Tibial nerve (tissue), 4 donors: ENCODE measurements around the gene NPAS1. TPM values are rescaled to one million over a fixed set of nuclear protein-coding genes. Genes with fewer than 3 reads are reported as not detected.

Experiments
- DNase-seq, 2 donors: peaks; one replicate each; pipeline ENCODE4 v3.0.0-alpha.2; 2019; ENCODE audit warnings: low spot score in 2 of 2
- H3K27ac ChIP-seq, 4 donors: fragments of 200-600 bp; sonication (generic) in 3 of 4; one replicate each; pipeline ENCODE4 v1.5.1; 2017 to 2019; ENCODE audit warnings: mild to moderate bottlenecking in 1 of 4
- H3K27me3 ChIP-seq, 2 donors: fragments of 200-600 bp; sonication (generic) in 1 of 2; one replicate each; pipeline versions ENCODE4 v1.5.1 to v1.6.0; 2017 to 2019
- H3K36me3 ChIP-seq, 3 donors: fragments of 200-600 bp; sonication (generic); one replicate each; pipeline ENCODE4 v1.5.1; 2018 to 2019
- H3K4me1 ChIP-seq, 4 donors: fragments of 200-600 bp; sonication (generic) in 3 of 4; one replicate each; pipeline ENCODE4 v1.5.1; 2017 to 2019
- H3K4me3 ChIP-seq, 4 donors: fragments of 200-600 bp; sonication (generic) in 3 of 4; one replicate each; pipeline ENCODE4 v1.5.1; 2017 to 2019; ENCODE audit warnings: mild to moderate bottlenecking in 1 of 4, moderate library complexity in 1 of 4
- H3K9me3 ChIP-seq, 4 donors: fragments of 200-600 bp; sonication (generic) in 3 of 4; one replicate each; pipeline ENCODE4 v1.5.1; 2017 to 2019
- CTCF ChIP-seq, 5 experiments: fragments of 200-600 bp in 3 of 5; fragments of 450-650 bp in 2 of 5; sonication (generic) in 3 of 5; IDR thresholded peaks; one replicate each; pipeline ENCODE4 v1.5.1; 2016 to 2019; ENCODE audit warnings: antibody characterized with exemption in 5 of 5, mild to moderate bottlenecking in 3 of 5, moderate library complexity in 2 of 5
- EP300 ChIP-seq, 2 donors: sonication (generic); formaldehyde crosslinking; IDR thresholded peaks; one replicate each; pipeline ENCODE4 v1.6.1; 2017; ENCODE audit warnings: antibody characterized with exemption in 2 of 2, mild to moderate bottlenecking in 1 of 2
- POLR2A ChIP-seq, 2 donors: fragments of 450-650 bp; IDR thresholded peaks; one replicate each; pipeline ENCODE4 v1.6.1; 2017; ENCODE audit warnings: antibody characterized with exemption in 2 of 2, mild to moderate bottlenecking in 2 of 2, moderate library complexity in 2 of 2
- WGBS, 2 donors: methylation state at CpG; one replicate each; pipeline ENCODE4 v1.1.5; 2018; 5-methylcytosine and 5-hydroxymethylcytosine counted together
- total RNA-seq, 4 donors: library from RNA; depleted of rRNA; stranded (reverse); fragments of >200 nt; gene quantifications; one replicate each; pipeline ENCODE4 v1.1.0, GENCODE V29; 2016

Gene NPAS1
- total RNA-seq, 4 donors from 2014 or later: 0.39 to 0.42 TPM; not detected in 2

DNA sequence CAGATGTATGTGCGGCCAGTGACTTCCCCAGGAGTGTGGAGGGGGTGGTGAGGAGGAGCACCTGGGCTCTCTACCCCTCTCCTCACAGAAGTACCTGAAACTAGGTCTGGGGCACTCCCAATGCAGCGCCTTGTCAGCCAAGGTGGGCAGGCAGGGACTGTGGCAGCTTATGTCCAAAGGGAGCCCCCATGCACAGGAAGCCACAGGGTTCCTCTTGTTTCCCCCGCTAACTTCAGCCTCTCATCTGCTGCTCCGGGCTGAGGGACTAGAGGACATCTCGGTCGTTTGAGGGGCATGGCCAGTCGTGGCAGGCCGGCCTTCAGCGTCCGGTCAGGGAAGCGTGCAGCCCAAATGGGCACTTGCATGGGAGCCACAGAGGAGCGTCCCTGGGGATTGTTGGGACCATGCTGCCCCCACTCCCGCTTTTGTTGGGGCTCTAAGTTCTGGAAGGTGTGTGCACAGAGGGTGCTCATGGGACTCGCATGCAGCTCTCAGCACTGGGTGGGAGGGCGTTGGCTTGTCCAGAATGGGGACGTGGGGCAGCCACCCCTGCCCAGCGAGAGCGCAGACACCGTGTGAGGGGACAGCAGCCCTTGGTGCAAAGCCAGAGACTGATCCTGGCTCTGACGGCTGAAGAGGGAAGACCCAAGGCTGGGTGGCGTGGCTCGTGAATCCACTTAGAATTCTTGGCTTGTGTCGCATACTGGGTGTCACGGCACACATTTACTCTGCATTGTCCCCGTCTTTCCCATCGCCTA lies 16.6 kb upstream of the NPAS1 start:
- WGBS, 2 donors: 60 to 70% methylated on average over 17 to 21 of the region's 26 CpGs

GRCh38 chr19:47003611-47004465 lies 15.8 kb upstream of the NPAS1 start:
- DNase-seq: no peak
- Histone ChIP-seq H3K27ac (no peak overlapping the region), H3K36me3 (peaks cover 0 to 33% (median 14%) of the 10 kb centered on the region in 3 donors), H3K4me1 (peaks cover 0 to 36% (median 7%) of the 10 kb centered on the region in 4 donors), H3K27me3 (peaks cover 0 to 13% of the 10 kb centered on the region in 2 donors), H3K4me3 (no peak overlapping the region), H3K9me3 (peaks cover 0 to 5% (median 0%) of the 10 kb centered on the region in 4 donors)
- TF ChIP-seq POLR2A (IDR thresholded peaks at IDR 0.05) (no peak), CTCF (IDR thresholded peaks at IDR 0.05) (no peak), EP300 (IDR thresholded peaks at IDR 0.05) (no peak)
- WGBS, 2 donors: 13 to 22% methylated on average over 44 to 47 of the region's 51 CpGs

More for the DNA sequence above, 16.6 kb upstream of the NPAS1 start:
- H3K27ac ChIP-seq: no peak overlapping the region
- no peak overlapping the region for H3K4me3 ChIP-seq
- H3K36me3 ChIP-seq: peaks cover 0 to 40% (median 14%) of the 10 kb centered on the region in 3 donors
- DNase-seq: no peak
- TF ChIP-seq EP300 (IDR thresholded peaks at IDR 0.05) (no peak), POLR2A (IDR thresholded peaks at IDR 0.05) (no peak), CTCF (IDR thresholded peaks at IDR 0.05) (no peak)
- H3K27me3 ChIP-seq: peaks cover 0 to 13% of the 10 kb centered on the region in 2 donors
- H3K9me3 ChIP-seq: peaks cover 0 to 5% (median 0%) of the 10 kb centered on the region in 4 donors
- H3K4me1 ChIP-seq: peaks cover 0 to 44% (median 7%) of the 10 kb centered on the region in 4 donors

DNA sequence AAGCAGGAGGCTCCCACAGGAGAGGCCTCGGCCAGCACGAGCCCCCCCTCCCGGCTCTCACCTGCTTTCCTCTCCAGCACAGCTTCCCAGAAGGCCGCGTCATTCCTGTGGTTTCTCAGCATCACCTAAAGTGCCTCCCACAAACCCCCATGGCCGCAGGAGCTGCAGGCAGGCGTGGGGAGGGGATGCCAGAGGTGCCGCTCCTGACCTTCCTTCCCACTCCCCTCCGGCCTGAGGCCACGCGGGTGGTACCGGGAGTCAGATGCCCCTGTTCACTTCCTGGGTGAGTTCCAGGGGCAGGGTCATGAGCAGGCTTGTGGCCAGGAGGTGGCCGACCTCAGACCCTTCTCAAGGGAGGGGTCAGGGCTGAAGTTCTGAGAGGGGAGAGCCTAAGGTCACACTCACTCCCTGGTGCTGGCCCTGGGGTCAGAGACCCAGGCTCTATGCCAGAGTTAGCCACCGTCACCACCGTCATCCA lies 14.4 kb upstream of the NPAS1 start:
- DNase-seq: no peak
- Histone ChIP-seq H3K4me1 (peaks cover 0 to 25% (median 7%) of the 10 kb centered on the region in 4 donors), H3K27ac (no peak overlapping the region), H3K9me3 (peaks cover 0 to 5% (median 0%) of the 10 kb centered on the region in 4 donors), H3K36me3 (peaks cover 0 to 19% (median 5%) of the 10 kb centered on the region in 3 donors), H3K4me3 (no peak overlapping the region), H3K27me3 (peaks cover 0 to 13% of the 10 kb centered on the region in 2 donors)
- 51 to 59% methylated on average over 12 to 15 of the region's 15 CpGs for WGBS, 2 donors
- TF ChIP-seq EP300 (IDR thresholded peaks at IDR 0.05): no peak
- TF ChIP-seq CTCF (IDR thresholded peaks at IDR 0.05): no peak
- no peak for TF ChIP-seq POLR2A (IDR thresholded peaks at IDR 0.05)

DNA sequence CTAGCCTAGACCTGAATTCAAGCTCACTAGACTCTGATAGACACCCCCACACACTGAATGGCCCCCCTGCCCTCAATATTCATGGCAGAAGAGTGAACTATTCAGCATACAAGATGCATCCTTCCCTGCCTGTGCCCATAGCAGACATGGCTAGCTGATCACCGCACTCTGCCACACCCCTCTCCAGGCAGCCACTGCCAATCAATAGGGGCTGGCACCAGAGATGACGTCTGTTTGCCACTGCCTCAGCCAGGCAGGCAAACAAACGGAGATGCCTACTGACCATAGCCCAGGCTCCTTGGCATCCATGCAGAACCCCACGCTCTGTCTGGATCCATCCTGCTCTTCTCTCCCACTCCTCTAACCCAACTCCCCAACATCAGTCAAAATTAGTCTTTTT lies 13.8 kb upstream of the NPAS1 start:
- Histone ChIP-seq H3K4me1 (peaks cover 0 to 25% (median 7%) of the 10 kb centered on the region in 4 donors), H3K36me3 (peaks cover 0 to 13% (median 0%) of the 10 kb centered on the region in 3 donors), H3K27me3 (peaks cover 0 to 13% of the 10 kb centered on the region in 2 donors), H3K9me3 (peaks cover 0 to 5% (median 0%) of the 10 kb centered on the region in 4 donors), H3K4me3 (no peak overlapping the region), H3K27ac (no peak overlapping the region)
- WGBS, 2 donors: 84 to 87% methylated on average over 4 of the region's 4 CpGs
- DNase-seq: no peak
- TF ChIP-seq CTCF (IDR thresholded peaks at IDR 0.05): no peak
- no peak for TF ChIP-seq POLR2A (IDR thresholded peaks at IDR 0.05)
- no peak for TF ChIP-seq EP300 (IDR thresholded peaks at IDR 0.05)
